Measurements from ENCODE around the gene ATXN7L3.

DNA sequence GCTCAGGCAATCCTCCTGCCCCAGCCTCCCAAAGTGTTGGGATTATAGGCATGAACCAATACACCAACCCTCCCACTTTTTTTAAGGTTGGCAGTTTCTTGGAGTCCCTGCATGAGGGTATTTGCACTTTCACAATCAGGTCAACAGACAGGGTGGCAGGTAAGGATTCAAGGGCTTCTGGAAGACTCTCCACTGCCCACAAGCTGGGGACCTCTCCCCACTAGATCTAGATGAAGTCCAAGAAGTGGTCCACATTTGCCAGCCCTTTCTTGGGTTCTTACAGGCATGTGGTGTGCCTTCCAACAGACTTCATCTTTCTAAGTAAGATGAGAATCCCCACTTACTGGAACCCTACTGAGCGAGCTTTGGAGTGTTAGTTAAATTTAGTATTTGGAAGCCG lies 25.3 kb downstream of the ATXN7L3 start:
- TF ChIP-seq, protein P1, sequence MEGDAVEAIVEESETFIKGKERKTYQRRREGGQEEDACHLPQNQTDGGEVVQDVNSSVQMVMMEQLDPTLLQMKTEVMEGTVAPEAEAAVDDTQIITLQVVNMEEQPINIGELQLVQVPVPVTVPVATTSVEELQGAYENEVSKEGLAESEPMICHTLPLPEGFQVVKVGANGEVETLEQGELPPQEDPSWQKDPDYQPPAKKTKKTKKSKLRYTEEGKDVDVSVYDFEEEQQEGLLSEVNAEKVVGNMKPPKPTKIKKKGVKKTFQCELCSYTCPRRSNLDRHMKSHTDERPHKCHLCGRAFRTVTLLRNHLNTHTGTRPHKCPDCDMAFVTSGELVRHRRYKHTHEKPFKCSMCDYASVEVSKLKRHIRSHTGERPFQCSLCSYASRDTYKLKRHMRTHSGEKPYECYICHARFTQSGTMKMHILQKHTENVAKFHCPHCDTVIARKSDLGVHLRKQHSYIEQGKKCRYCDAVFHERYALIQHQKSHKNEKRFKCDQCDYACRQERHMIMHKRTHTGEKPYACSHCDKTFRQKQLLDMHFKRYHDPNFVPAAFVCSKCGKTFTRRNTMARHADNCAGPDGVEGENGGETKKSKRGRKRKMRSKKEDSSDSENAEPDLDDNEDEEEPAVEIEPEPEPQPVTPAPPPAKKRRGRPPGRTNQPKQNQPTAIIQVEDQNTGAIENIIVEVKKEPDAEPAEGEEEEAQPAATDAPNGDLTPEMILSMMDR (IDR thresholded peaks at IDR 0.05; ENCODE audit: extremely low read depth in 1 of 2, insufficient read depth in 1 of 2, low read depth in 1 of 2, low read length in 2 of 2), result no peak
- TF ChIP-seq POLR2A (IDR thresholded peaks at IDR 0.05; ENCODE audit: low read depth, low read length) (no peak), GATA2 (IDR thresholded peaks at IDR 0.05; ENCODE audit: insufficient read depth, insufficient read length, low read depth, low read length) (no peak), JUN (IDR thresholded peaks at IDR 0.05; ENCODE audit: borderline replicate concordance, insufficient read depth, insufficient read length, low read depth) (no peak), FOS (IDR thresholded peaks at IDR 0.05; ENCODE audit: borderline replicate concordance, insufficient read depth, low read length) (no peak)
- TF ChIP-seq, protein P2, sequence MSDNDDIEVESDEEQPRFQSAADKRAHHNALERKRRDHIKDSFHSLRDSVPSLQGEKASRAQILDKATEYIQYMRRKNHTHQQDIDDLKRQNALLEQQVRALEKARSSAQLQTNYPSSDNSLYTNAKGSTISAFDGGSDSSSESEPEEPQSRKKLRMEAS (IDR thresholded peaks at IDR 0.05; ENCODE audit: insufficient read depth, insufficient read length), result no peak

All from endothelial cell of umbilical vein (primary cell).